Activated CD8-positive, alpha-beta T cell treated with anti-CD3 and anti-CD28 coated beads for 36 hours (primary cell): ENCODE results near the gene UMAD1. TPM values are rescaled to one million over a fixed set of nuclear protein-coding genes. Genes with fewer than 3 reads are reported as not detected.

Experiments
- ATAC-seq: fragments of 200-7000 bp; cut with Tn5 transposase; one replicate; pipeline ENCODE4 v1.10.0; 2021; ENCODE audit warnings: mild to moderate bottlenecking, moderate library complexity
- CTCF ChIA-PET: fragments of 350-600 bp; sonication (Branson Sonifier 250); formaldehyde crosslinking; loops from one replicate; lab custom pipeline; 2021; ENCODE audit warnings: antibody characterized with exemption; lab: Charles Lee
- POLR2A ChIA-PET: fragments of 350-600 bp; sonication (Branson Sonifier 250); formaldehyde crosslinking; loops from one replicate; lab custom pipeline; 2021; ENCODE audit warnings: antibody characterized with exemption; lab: Charles Lee
- DNase-seq: peaks from one replicate; pipeline ENCODE4 v3.0.0-alpha.2; 2020
- H3K27ac Mint-ChIP-seq: one replicate; pipeline ENCODE4 v1.8.0; 2021; ENCODE audit warnings: mild to moderate bottlenecking, mixed read lengths
- H3K27me3 Mint-ChIP-seq: one replicate; pipeline ENCODE4 v1.8.0; 2021; ENCODE audit warnings: mixed read lengths
- H3K36me3 Mint-ChIP-seq: one replicate; pipeline ENCODE4 v1.8.0; 2021; ENCODE audit warnings: low read depth, mixed read lengths
- H3K4me1 Mint-ChIP-seq: one replicate; pipeline ENCODE4 v1.8.0; 2021; ENCODE audit warnings: low read depth, mixed read lengths
- H3K4me3 Mint-ChIP-seq: one replicate; pipeline ENCODE4 v1.8.0; 2021; ENCODE audit warnings: mild to moderate bottlenecking, moderate library complexity, mixed read lengths
- H3K9me3 Mint-ChIP-seq: one replicate; pipeline ENCODE4 v1.8.0; 2021; ENCODE audit warnings: mixed read lengths
- intact Hi-C: fragments of 100-400 bp; cut with micrococcal nuclease; formaldehyde crosslinking; loops from one replicate; pipeline ENCODE4 v1.10.0; 2022
- total RNA-seq, 2 experiments: library from RNA; stranded (reverse); gene quantifications; one replicate each; pipeline ENCODE4 v1.2.3, GENCODE V29; 2021
- TF ChIP-seq, protein P1 (sequence below): fragments of 200-600 bp; IDR thresholded peaks from one replicate; pipeline ENCODE4 v1.8.0; 2022; ENCODE audit warnings: antibody characterized with exemption, mild to moderate bottlenecking

The UMAD1 gene
- total RNA-seq, 2 experiments from 2014 or later, result 10.1 to 11.1 TPM

DNA sequence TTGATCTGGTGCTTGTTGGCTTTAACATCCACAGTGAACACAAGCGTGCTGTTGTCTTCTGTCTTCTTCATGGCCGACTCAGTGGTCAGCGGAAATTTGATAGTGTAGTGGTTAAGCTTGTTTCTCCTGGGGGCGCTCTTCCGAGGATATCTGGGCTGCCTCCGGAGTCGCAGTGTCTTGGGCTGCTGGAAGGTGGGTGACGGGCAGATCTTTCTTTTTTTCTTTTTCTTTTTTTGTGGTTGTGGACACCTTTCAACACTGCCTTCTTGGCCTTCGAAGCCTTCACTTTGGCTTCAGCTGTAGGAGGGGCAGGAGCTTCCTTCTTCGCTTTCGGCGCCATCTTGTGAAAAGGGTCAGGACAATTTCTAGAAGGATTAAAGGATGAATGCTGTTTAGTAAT is 101.7 kb downstream of the UMAD1 start:
- ATAC-seq (no peak), DNase-seq (no peak)
- H3K9me3 Mint-ChIP-seq, result no peaks in the 10 kb centered on the region
- intact Hi-C loops, result no loop called here
- ChIA-PET CTCF (interaction anchor here (1.1 kb wide), 1 partner anchor 61 kb away, joined by 4 read pairs; no protein-coding TSS in a partner anchor), POLR2A (no interaction called here)
- no peak overlapping the region for H3K4me3 Mint-ChIP-seq
- H3K27ac Mint-ChIP-seq, result no peak overlapping the region
- H3K36me3 Mint-ChIP-seq, result no peaks in the 10 kb centered on the region
- H3K27me3 Mint-ChIP-seq, result no peaks in the 10 kb centered on the region
- peaks cover 17% of the 10 kb centered on the region for H3K4me1 Mint-ChIP-seq
- TF ChIP-seq, protein P1, sequence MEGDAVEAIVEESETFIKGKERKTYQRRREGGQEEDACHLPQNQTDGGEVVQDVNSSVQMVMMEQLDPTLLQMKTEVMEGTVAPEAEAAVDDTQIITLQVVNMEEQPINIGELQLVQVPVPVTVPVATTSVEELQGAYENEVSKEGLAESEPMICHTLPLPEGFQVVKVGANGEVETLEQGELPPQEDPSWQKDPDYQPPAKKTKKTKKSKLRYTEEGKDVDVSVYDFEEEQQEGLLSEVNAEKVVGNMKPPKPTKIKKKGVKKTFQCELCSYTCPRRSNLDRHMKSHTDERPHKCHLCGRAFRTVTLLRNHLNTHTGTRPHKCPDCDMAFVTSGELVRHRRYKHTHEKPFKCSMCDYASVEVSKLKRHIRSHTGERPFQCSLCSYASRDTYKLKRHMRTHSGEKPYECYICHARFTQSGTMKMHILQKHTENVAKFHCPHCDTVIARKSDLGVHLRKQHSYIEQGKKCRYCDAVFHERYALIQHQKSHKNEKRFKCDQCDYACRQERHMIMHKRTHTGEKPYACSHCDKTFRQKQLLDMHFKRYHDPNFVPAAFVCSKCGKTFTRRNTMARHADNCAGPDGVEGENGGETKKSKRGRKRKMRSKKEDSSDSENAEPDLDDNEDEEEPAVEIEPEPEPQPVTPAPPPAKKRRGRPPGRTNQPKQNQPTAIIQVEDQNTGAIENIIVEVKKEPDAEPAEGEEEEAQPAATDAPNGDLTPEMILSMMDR, result no peak

DNA sequence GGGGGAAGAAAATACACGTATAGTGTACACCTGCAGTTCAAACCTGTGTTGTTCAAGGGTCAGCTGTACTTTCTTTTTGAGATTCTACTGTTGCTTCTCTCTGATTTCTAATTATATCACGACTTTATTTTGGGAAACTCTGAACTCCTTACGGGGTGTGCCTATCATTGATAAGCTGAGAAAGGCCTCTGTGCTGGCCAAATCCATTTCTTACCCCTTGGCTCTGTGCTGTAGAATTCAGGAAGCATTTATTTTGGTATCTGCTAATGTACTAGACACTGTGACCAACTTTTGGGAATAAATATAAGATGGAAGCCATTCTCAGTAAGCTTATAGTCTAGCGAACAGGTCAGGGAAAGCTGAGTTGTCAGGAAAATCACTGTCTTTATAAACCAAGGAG is 104.7 kb downstream of the UMAD1 start:
- ATAC-seq, result no peak
- H3K4me3 Mint-ChIP-seq, result no peak overlapping the region
- no peaks in the 10 kb centered on the region for H3K27me3 Mint-ChIP-seq
- intact Hi-C loops, result no loop called here
- H3K4me1 Mint-ChIP-seq, result peaks cover 1% of the 10 kb centered on the region
- ChIA-PET CTCF (interaction anchor here (0.6 to 1.1 kb wide), 3 partner anchors 57 to 354 kb away, joined by 3 read pairs; no protein-coding TSS in a partner anchor), POLR2A (no interaction called here)
- H3K9me3 Mint-ChIP-seq, result no peaks in the 10 kb centered on the region
- DNase-seq, result no peak
- TF ChIP-seq, protein P1, result no peak
- no peaks in the 10 kb centered on the region for H3K36me3 Mint-ChIP-seq
- no peak overlapping the region for H3K27ac Mint-ChIP-seq

DNA sequence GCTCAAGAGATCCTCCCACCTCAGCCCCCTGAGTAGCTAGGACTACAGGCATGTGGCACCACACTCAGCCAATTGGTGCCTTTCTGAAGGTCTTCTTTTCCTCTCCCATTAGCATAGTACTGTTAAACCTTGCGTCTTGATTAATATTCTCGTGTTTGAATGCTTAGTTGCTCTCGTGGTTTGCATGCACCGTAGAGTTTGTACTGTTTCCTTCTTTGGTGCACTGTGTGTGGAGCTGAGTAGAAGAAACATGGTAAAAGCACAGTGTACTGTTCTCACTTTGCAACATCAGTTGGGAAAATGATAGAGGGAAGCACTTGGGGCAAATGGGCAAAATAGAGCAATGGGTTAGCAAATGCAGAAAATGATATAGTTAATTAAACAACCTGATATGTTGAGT is 105.4 kb downstream of the UMAD1 start:
- Mint-ChIP-seq H3K36me3 (no peaks in the 10 kb centered on the region), H3K27ac (no peak overlapping the region), H3K4me1 (peaks cover 4% of the 10 kb centered on the region), H3K9me3 (no peaks in the 10 kb centered on the region), H3K4me3 (no peak overlapping the region), H3K27me3 (no peaks in the 10 kb centered on the region)
- intact Hi-C loops, result no loop called here
- no peak for DNase-seq
- TF ChIP-seq, protein P1, result no peak
- ChIA-PET POLR2A (no interaction called here), CTCF (interaction anchor here (1.1 kb wide), 1 partner anchor 58 kb away, joined by 3 read pairs; no protein-coding TSS in a partner anchor)
- ATAC-seq, result no peak

DNA sequence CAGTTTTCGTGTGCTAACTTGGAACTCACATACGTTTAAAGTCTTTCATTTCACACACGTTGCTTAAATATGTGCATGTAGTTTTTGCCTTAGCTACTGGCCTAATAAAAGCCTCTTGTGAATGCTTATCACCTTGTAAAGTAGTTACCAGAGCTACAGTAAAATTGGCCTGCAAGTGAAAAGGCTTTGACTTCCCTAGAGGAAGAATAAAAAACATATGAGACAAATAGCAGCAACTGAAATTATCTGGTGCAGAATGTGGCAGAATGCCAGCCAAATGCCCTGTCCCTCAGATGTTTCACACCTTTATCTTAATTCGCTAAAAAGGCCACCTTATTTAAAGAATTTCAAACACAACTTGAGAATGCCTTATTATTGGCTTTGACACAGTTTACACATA is 105.9 kb downstream of the UMAD1 start:
- Mint-ChIP-seq H3K36me3 (no peaks in the 10 kb centered on the region), H3K4me1 (peaks cover 9% of the 10 kb centered on the region), H3K9me3 (no peaks in the 10 kb centered on the region), H3K27ac (no peak overlapping the region), H3K27me3 (no peaks in the 10 kb centered on the region), H3K4me3 (no peak overlapping the region)
- intact Hi-C loops, result no loop called here
- TF ChIP-seq, protein P1, result no peak
- ChIA-PET CTCF (no interaction called here), POLR2A (no interaction called here)
- ATAC-seq, result no peak
- DNase-seq, result no peak

DNA sequence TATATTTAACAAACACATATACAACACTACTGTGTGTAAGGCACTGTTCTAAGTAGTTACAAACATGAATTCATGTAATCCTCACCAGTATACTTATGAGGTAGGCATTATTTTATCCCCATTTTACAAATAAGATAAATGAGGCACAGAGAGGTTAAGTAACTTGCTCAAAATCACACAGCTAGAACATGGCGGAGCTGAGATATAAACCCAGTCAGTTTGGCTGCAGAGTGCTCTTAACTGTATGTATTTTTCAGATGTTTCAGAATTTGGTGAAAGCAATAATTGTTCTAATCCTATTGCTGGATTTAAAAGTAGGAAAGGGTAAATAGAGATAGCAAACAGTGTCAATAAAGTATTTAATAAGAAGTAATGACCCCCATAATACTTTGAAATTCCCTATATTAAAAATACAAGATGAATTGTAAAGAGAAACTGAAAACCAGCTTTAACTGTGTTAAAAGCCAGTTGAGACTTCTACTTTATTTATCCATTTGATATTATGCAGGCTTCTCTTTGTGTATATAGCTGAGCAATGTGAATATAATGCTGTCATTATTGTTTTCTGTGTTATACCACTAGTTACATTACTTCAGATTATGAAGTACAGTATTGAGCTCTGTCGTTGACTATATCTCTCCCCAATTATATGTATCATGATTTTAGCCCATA is 110.2 kb downstream of the UMAD1 start:
- POLR2A ChIA-PET, result no interaction called here
- Mint-ChIP-seq H3K9me3 (no peaks in the 10 kb centered on the region), H3K27me3 (no peaks in the 10 kb centered on the region), H3K4me3 (no peak overlapping the region), H3K4me1 (peaks cover 9% of the 10 kb centered on the region), H3K27ac (no peak overlapping the region), H3K36me3 (peaks cover 2% of the 10 kb centered on the region)
- no peak for ATAC-seq
- TF ChIP-seq, protein P1, result no peak
- DNase-seq, result no peak
- CTCF ChIA-PET, result interaction anchor here (1.1 kb wide), 1 partner anchor 11 kb away, joined by 3 read pairs; no protein-coding TSS in a partner anchor
- intact Hi-C loops, result no loop called here
